Neural progenitor cell (in vitro differentiated cells): ENCODE results near the gene TRPV2. TPM values are rescaled to one million over a fixed set of nuclear protein-coding genes. Genes with fewer than 3 reads are reported as not detected.
A peak's percentile ranks its signal among the peaks of the same experiment; 100 is the strongest.

Source experiments
- DNase-seq: peaks from one replicate; pipeline ENCODE4 v3.0.0-alpha.2; 2016; ENCODE audit warnings: low spot score
- H2AFZ ChIP-seq: fragments of 200-600 bp; sonication (generic); replicated peaks from 2 replicates; pipeline ENCODE4 v1.6.1; 2016; ENCODE audit warnings: antibody characterized with exemption
- H3F3A ChIP-seq: fragments of 200-600 bp; sonication (generic); 2 replicates; pipeline ENCODE4 v1.6.1; 2016; ENCODE audit warnings: antibody characterized with exemption, low read depth
- H3K27ac ChIP-seq: fragments of 200-600 bp; sonication (generic); 2 replicates; pipeline ENCODE4 v1.5.1; 2016; ENCODE audit warnings: mild to moderate bottlenecking
- H3K27me3 ChIP-seq: fragments of 200-600 bp; sonication (generic); 2 replicates; pipeline ENCODE4 v1.6.1; 2016; ENCODE audit warnings: mild to moderate bottlenecking, moderate library complexity
- H3K36me3 ChIP-seq: fragments of 200-600 bp; sonication (generic); 2 replicates; pipeline ENCODE4 v1.5.1; 2016
- H3K4me1 ChIP-seq: fragments of 200-600 bp; sonication (generic); 2 replicates; pipeline ENCODE4 v1.6.1; 2016; ENCODE audit warnings: mixed run types
- H3K4me2 ChIP-seq: fragments of 200-600 bp; sonication (generic); 2 replicates; pipeline ENCODE4 v1.6.1; 2016
- H3K4me3 ChIP-seq: fragments of 200-600 bp; sonication (generic); 2 replicates; pipeline ENCODE4 v1.5.1; 2016
- H3K79me2 ChIP-seq: fragments of 200-600 bp; sonication (generic); 2 replicates; pipeline ENCODE4 v1.6.1; 2016; ENCODE audit warnings: low read depth
- H3K9ac ChIP-seq: fragments of 200-600 bp; sonication (generic); 2 replicates; pipeline ENCODE4 v1.6.1; 2016
- H3K9me3 ChIP-seq: fragments of 200-600 bp; sonication (generic); 2 replicates; pipeline ENCODE4 v1.5.1; 2016; ENCODE audit warnings: low read depth
- H4K20me1 ChIP-seq: fragments of 200-600 bp; sonication (generic); 2 replicates; pipeline ENCODE4 v1.6.1; 2016; ENCODE audit warnings: low read depth
- H3K27ac Mint-ChIP-seq: 3 replicates; pipeline ENCODE4 v1.8.0; 2021; ENCODE audit warnings: mixed read lengths
- H3K27me3 Mint-ChIP-seq: 2 replicates; pipeline ENCODE4 v1.8.0; 2022; ENCODE audit warnings: low read depth, mild to moderate bottlenecking, inconsistent platforms, moderate library complexity, mixed read lengths; ENCODE audit not compliant: insufficient read depth
- H3K36me3 Mint-ChIP-seq: 3 replicates; pipeline ENCODE4 v1.8.0; 2021; ENCODE audit warnings: mixed read lengths
- H3K4me1 Mint-ChIP-seq: 3 replicates; pipeline ENCODE4 v1.8.0; 2021; ENCODE audit warnings: mixed read lengths
- H3K4me3 Mint-ChIP-seq: 3 replicates; pipeline ENCODE4 v1.8.0; 2021; ENCODE audit warnings: mild to moderate bottlenecking, moderate library complexity, mixed read lengths
- H3K9me3 Mint-ChIP-seq: 3 replicates; pipeline ENCODE4 v1.8.0; 2020; ENCODE audit warnings: mixed read lengths
- EZH2 ChIP-seq: fragments of 200-600 bp; sonication (generic); IDR thresholded peaks from 2 replicates; pipeline ENCODE4 v1.6.1; 2017; ENCODE audit warnings: antibody characterized with exemption, mild to moderate bottlenecking, moderate library complexity
- EZH2phosphoT487 ChIP-seq: fragments of 200-600 bp; sonication (generic); IDR thresholded peaks from 2 replicates; pipeline ENCODE4 v1.6.1; 2017; ENCODE audit warnings: antibody characterized with exemption
- total RNA-seq: library from RNA; depleted of rRNA; stranded (reverse); fragments of >200 nt; gene quantifications from 2 replicates; pipeline ENCODE4 v1.2.3, GENCODE V29; 2015; ENCODE audit warnings: low replicate concordance
- TF ChIP-seq, protein P1 (sequence below): fragments of 200-600 bp; sonication (generic); IDR thresholded peaks from 2 replicates; pipeline ENCODE4 v1.5.1; 2017; ENCODE audit warnings: antibody characterized with exemption, mild to moderate bottlenecking

Gene TRPV2, protein sequence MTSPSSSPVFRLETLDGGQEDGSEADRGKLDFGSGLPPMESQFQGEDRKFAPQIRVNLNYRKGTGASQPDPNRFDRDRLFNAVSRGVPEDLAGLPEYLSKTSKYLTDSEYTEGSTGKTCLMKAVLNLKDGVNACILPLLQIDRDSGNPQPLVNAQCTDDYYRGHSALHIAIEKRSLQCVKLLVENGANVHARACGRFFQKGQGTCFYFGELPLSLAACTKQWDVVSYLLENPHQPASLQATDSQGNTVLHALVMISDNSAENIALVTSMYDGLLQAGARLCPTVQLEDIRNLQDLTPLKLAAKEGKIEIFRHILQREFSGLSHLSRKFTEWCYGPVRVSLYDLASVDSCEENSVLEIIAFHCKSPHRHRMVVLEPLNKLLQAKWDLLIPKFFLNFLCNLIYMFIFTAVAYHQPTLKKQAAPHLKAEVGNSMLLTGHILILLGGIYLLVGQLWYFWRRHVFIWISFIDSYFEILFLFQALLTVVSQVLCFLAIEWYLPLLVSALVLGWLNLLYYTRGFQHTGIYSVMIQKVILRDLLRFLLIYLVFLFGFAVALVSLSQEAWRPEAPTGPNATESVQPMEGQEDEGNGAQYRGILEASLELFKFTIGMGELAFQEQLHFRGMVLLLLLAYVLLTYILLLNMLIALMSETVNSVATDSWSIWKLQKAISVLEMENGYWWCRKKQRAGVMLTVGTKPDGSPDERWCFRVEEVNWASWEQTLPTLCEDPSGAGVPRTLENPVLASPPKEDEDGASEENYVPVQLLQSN
- total RNA-seq, result 0.49 and 0.53 TPM in 2 replicates

DNA sequence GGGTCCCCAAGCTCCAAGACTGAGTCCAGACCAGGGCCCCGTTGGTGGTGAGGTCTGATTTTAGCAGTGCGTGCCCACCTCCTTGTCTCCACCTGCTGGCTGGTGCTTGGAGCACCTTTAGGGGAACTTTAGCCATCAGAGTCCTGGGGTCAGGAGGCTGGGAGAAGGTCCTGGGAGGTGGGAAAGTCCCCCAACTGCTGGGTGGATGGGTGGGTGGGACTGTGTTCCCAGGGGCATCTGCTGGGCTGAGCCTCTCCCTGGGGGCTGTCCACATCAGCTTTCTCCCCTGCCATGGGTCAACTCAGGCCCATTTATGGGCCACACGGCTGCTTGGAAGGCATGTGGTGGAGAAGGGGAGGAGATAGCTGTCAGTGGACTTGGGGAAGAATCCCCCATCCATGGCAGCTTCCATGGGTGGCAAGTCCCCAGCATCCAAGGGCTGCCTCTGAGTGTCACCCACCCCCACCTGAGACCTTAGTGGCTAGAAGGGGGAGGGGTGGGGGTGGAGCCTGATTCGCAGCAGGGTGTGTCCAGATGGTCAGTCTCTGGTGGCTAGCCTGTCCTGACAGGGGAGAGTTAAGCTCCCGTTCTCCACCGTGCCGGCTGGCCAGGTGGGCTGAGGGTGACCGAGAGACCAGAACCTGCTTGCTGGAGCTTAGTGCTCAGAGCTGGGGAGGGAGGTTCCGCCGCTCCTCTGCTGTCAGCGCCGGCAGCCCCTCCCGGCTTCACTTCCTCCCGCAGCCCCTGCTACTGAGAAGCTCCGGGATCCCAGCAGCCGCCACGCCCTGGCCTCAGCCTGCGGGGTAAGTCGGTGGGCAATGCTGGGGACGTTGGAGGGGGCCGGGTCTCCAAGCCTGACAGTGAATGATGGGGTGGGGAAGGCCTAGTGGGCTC, at the start of gene TRPV2:
Gene TRPV2, plus strand, starts transcription at position 541 of the 894 bp plus-strand sequence. CDS start 2,098 bp downstream, outside the sequence.
- H3K79me2 ChIP-seq, result no peaks in the 10 kb centered on the region
- H4K20me1 ChIP-seq, result no peaks in the 10 kb centered on the region
- H3K27me3 ChIP-seq, result no peaks in the 10 kb centered on the region
- H3K9ac ChIP-seq, result no peak within 1 kb of the TSS
- Mint-ChIP-seq H3K9me3 (no peaks in the 10 kb centered on the region), H3K4me1 (peaks cover 31% of the 10 kb centered on the region), H3K36me3 (no peaks in the 10 kb centered on the region), H3K27me3 (peaks cover 8% of the 10 kb centered on the region), H3K27ac (no peak within 1 kb of the TSS), H3K4me3 (no peak within 1 kb of the TSS)
- DNase-seq, result peak; percentile 45
- no peaks in the 10 kb centered on the region for H3K9me3 ChIP-seq
- H3K4me2 ChIP-seq, result peak within 1 kb of the TSS; percentile 55
- no peak within 1 kb of the TSS for H2AFZ ChIP-seq
- peaks cover 5% of the 10 kb centered on the region for H3K4me1 ChIP-seq
- H3K27ac ChIP-seq, result no peak within 1 kb of the TSS
- H3K36me3 ChIP-seq, result no peaks in the 10 kb centered on the region
- no peak within 1 kb of the TSS for H3K4me3 ChIP-seq
- H3F3A ChIP-seq, result no peaks in the 10 kb centered on the region
- no peak for TF ChIP-seq EZH2phosphoT487
- TF ChIP-seq, protein P1, sequence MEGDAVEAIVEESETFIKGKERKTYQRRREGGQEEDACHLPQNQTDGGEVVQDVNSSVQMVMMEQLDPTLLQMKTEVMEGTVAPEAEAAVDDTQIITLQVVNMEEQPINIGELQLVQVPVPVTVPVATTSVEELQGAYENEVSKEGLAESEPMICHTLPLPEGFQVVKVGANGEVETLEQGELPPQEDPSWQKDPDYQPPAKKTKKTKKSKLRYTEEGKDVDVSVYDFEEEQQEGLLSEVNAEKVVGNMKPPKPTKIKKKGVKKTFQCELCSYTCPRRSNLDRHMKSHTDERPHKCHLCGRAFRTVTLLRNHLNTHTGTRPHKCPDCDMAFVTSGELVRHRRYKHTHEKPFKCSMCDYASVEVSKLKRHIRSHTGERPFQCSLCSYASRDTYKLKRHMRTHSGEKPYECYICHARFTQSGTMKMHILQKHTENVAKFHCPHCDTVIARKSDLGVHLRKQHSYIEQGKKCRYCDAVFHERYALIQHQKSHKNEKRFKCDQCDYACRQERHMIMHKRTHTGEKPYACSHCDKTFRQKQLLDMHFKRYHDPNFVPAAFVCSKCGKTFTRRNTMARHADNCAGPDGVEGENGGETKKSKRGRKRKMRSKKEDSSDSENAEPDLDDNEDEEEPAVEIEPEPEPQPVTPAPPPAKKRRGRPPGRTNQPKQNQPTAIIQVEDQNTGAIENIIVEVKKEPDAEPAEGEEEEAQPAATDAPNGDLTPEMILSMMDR, result peak; percentile 46

DNA sequence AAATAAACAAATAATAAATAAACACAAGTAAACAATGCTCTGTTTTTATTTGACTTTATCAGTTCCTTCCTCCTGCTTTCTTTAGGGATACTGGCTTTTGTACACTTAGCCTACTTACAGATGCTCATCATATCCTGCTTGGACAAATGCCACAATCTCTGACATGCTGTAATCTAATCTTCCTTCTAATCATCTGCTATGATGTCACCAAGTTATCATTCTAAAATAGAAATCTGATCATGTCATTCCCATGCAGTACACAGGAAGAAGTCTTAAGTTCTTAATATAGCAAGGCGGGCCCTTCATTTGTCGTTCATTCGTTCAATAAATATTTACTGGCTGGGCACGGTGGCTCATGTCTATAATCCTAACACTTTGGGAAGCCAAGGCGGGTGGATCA, 43.6 kb upstream of the TRPV2 start:
- Histone ChIP-seq H2AFZ (no peak overlapping the region), H3K4me2 (no peak overlapping the region), H3F3A (no peaks in the 10 kb centered on the region), H3K36me3 (no peaks in the 10 kb centered on the region), H3K79me2 (no peaks in the 10 kb centered on the region), H3K27me3 (no peaks in the 10 kb centered on the region), H3K4me1 (no peaks in the 10 kb centered on the region), H3K27ac (no peak overlapping the region), H3K4me3 (no peak overlapping the region), H3K9ac (no peak overlapping the region), H3K9me3 (no peaks in the 10 kb centered on the region), H4K20me1 (no peaks in the 10 kb centered on the region)
- DNase-seq, result no peak
- TF ChIP-seq EZH2phosphoT487 (no peak), EZH2 (no peak)
- TF ChIP-seq, protein P1, result no peak
- H3K4me1 Mint-ChIP-seq, result no peaks in the 10 kb centered on the region
- peaks cover 2% of the 10 kb centered on the region for H3K27me3 Mint-ChIP-seq
- no peak overlapping the region for H3K27ac Mint-ChIP-seq
- H3K9me3 Mint-ChIP-seq, result no peaks in the 10 kb centered on the region
- no peak overlapping the region for H3K4me3 Mint-ChIP-seq
- no peaks in the 10 kb centered on the region for H3K36me3 Mint-ChIP-seq

DNA sequence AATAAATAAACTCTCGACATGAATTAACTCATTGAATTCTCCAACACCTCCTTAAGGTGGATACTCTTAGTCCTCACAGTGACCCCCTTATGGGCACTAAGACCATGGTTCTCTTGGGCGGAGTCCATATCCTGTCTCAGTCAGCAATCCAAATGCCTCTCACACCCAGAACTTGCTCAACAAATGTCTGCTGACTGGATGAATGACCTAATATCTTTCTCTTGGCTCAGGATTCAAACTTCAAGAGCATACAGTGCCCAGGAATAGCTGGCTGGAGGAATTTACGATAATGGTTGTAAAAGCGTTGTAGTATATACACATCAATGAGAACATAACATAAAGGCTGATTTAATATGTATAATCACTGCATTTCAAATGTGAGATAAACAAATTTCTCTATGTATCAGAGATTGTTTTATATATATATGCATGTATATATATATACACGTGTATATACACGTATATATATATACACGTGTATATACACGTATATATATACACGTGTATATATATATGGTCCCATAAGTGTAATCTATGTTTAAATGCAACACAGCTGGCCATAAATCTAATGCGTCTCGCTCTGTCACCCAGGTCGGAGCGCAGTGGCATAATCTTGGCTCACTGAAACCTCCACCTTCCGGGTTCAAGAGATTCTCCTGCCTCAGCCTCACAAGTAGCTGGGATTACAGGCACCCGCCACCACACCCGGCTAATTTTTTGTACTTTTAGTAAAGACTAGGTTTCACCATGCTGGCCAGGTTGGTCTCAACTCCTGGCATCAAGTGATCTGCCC, 41.0 kb upstream of the TRPV2 start:
- H3K27me3 Mint-ChIP-seq, result no peaks in the 10 kb centered on the region

More for the DNA sequence above, 41.0 kb upstream of the TRPV2 start:
- TF ChIP-seq EZH2phosphoT487, result no peak
- TF ChIP-seq, protein P1, result no peak
- TF ChIP-seq EZH2, result no peak
- H3K4me2 ChIP-seq, result no peak overlapping the region
- no peak overlapping the region for H3K27ac ChIP-seq
- H3K27me3 ChIP-seq, result no peaks in the 10 kb centered on the region
- no peaks in the 10 kb centered on the region for H3K36me3 ChIP-seq
- peaks cover 11% of the 10 kb centered on the region for H3F3A ChIP-seq
- H3K9ac ChIP-seq, result no peak overlapping the region
- H2AFZ ChIP-seq, result no peak overlapping the region
- H3K36me3 Mint-ChIP-seq, result no peaks in the 10 kb centered on the region
- no peaks in the 10 kb centered on the region for H3K9me3 ChIP-seq
- H3K9me3 Mint-ChIP-seq, result no peaks in the 10 kb centered on the region
- no peaks in the 10 kb centered on the region for H3K79me2 ChIP-seq
- no peak overlapping the region for H3K4me3 ChIP-seq
- no peak overlapping the region for H3K27ac Mint-ChIP-seq
- no peaks in the 10 kb centered on the region for H3K4me1 ChIP-seq
- no peaks in the 10 kb centered on the region for H3K4me1 Mint-ChIP-seq
- H3K4me3 Mint-ChIP-seq, result no peak overlapping the region
- H4K20me1 ChIP-seq, result no peaks in the 10 kb centered on the region
- no peak for DNase-seq
